ENCODE results near the gene SELPLG.

DNA sequence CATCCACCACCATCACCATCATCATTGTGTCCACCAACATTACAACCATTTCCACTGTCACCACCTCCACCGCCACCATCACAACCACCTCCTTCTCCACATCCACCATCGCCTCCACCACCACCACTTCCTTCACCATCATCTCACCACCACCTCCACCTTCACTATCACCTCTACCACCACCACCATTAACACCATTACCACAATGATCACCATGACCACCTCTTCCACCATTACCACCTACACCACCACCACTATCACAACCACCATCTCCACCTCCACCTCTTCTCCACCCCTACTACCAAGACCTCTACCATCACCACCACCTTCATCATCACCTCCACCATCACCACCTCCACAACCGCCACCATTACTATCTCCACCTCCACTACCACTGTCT lies 54.9 kb downstream of the SELPLG start:
- TF ChIP-seq POLR2A (IDR thresholded peaks at IDR 0.05), result no peak
- TF ChIP-seq, protein P1, sequence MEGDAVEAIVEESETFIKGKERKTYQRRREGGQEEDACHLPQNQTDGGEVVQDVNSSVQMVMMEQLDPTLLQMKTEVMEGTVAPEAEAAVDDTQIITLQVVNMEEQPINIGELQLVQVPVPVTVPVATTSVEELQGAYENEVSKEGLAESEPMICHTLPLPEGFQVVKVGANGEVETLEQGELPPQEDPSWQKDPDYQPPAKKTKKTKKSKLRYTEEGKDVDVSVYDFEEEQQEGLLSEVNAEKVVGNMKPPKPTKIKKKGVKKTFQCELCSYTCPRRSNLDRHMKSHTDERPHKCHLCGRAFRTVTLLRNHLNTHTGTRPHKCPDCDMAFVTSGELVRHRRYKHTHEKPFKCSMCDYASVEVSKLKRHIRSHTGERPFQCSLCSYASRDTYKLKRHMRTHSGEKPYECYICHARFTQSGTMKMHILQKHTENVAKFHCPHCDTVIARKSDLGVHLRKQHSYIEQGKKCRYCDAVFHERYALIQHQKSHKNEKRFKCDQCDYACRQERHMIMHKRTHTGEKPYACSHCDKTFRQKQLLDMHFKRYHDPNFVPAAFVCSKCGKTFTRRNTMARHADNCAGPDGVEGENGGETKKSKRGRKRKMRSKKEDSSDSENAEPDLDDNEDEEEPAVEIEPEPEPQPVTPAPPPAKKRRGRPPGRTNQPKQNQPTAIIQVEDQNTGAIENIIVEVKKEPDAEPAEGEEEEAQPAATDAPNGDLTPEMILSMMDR (IDR thresholded peaks at IDR 0.05), result no peak
- no peak for TF ChIP-seq POLR2AphosphoS5 (IDR thresholded peaks at IDR 0.05)

All from gastroesophageal sphincter (tissue), 3 donors.